Stimulated activated CD4-positive, alpha-beta T cell treated with anti-CD3 and anti-CD28 coated beads, Interleukin-4, amount 100 ng/mL, for 1 hour (primary cell): ENCODE results near the gene PRPF8.
"Not testable (repeated sequence)": the region's sequence is repeated elsewhere in the genome, so short reads cannot be mapped to it uniquely, and the experiment has no call there.

Source experiments
- DNase-seq: peaks from one replicate; pipeline ENCODE4 v3.0.0-alpha.2; 2020

Gene PRPF8

GRCh38 chr17:1688405-1688804, 3.7 kb upstream of the PRPF8 start:
- not testable (repeated sequence) for DNase-seq

GRCh38 chr17:1686086-1686485, 1.4 kb upstream of the PRPF8 start:
- no peak for DNase-seq

DNA sequence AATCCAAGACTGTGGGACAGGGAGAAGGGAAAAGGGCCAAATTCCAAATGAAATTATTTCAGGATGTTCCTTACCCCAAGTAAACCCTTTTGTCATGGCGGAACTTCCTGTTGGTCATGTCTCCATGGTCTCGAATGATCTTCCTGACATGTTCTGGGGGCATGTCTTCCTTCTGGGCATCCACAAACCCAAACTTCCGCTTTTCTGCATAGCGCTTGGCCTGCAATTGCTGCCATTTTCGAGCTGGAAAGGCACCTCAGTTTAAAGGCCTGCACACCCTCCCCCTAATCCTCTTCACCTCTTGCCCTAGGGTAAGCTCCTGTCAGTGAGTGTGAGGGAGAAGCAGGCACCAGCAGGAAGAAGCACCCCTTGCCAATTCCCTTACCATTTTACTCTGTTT, 1.2 kb downstream of the PRPF8 start:
- no peak for DNase-seq

GRCh38 chr17:1676401-1676800, 8.3 kb downstream of the PRPF8 start:
- no peak for DNase-seq

- DNase-seq = no peak
These were observed 11.5 kb downstream of the PRPF8 start for GRCh38 chr17:1673041-1673785.

DNA sequence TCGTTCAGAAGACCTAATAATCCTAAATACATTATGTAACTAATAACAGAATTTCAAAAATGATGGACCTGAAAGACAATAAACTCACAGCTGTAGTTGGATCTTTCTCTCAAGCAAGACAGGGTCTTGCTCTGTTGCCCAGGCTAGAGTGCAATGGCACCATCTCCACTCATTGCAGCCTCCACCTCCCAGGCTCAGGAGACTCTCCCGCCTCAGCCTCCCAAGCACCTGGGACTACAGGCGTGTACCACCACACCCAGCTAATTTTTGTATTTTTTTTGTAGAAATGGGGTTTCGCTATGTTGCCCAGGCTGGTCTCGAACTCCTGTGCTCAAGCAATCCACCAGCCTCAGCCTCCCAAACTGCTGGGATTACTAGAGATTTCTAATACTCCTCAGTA, 20.7 kb downstream of the PRPF8 start:
- not testable (repeated sequence) for DNase-seq

GRCh38 chr17:1661045-1661444, 23.6 kb downstream of the PRPF8 start:
- DNase-seq = no peak

DNA sequence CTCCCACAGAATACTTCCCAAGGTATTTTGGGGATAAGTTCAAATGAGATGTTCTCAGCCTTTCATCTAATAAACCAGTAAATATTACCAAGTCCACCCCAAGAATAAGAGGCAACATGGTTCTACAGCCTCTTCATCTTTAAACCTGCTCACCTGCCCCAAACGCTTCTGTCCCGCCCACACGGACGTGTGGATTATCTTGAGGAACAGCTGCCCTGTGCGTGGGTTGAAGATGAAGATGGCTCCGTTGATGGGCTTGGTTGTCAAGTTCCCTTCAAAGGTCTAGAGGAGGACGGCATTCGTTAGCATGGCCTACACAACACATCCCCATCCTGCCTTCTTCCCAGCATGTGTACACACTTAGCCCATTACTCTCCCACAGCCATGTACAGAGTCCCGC, 26.6 kb downstream of the PRPF8 start:
- DNase-seq = no peak

DNA sequence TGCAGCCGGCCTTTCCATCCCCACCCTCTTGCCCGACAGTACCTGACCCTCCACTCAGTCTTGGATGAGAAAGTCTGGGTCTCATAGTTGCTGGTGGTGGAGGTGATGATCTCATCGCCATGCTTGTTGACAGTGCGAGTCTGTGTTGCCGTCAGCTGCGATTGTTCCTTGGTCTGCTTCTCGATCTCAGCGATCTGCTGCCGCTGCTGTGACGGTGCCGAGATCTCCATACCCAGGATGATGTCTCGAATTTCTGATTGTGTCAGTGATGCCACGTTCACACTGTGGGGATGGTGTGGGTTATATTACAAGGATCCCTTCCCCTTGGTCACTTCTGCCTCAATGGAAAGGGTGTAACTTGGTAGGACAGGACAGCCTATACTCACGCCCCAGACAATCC, 30.9 kb downstream of the PRPF8 start:
- DNase-seq = no peak

- not testable (repeated sequence) for DNase-seq
These were observed 31.9 kb downstream of the PRPF8 start for GRCh38 chr17:1652794-1653193.

DNA sequence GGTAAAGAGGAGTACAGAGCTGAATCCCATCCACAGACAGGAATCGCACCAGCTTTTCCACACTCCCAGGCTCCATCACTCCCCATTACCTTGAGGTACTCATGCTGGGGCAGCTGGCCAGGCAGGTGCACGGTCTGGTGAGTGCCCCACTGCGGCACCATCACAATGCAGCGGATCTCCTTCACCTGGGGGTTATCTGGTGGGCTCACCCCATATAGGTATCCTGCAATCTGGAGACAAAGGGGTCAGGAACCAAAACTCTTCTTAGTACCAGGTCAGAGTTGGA, 33.2 kb downstream of the PRPF8 start:
- DNase-seq = no peak

- DNase-seq = no peak
These were observed 33.7 kb downstream of the PRPF8 start for GRCh38 chr17:1650731-1651558.

DNA sequence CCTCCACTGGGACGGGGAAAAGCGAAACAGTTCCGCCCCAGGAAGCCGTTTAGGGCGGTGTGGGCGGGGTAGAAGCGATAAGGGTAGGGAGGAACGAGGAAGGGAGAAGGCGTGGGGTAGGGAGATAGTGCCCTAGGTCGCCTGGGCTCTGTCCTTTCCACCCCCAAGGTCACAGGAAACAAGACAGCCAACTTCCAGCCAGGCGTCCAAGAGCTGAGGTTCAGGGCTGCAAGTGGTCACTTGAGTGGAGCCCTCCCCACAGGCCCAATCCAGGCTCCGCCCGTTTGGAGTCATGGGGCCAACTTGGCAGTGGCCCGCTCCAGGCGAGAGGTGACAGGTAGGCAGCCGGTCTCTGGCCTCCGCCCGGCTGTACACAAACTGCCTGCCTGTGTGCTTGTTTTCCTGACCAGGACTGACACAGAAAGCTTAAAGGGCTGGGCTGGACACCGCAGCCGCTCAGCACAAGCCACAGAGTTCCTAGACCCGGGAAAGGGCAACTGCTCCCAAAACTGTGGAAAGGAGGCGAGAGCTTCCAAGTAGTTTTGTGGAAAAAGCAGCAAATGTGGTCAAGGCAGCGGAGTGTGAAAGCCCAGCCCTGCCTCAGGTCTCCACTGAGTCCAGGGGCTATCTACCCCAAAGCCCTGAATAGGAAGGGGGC, 34.7 kb downstream of the PRPF8 start, which contains the start of gene RILP:
TSS of gene RILP (minus strand) at position 23 of the 658 bp plus-strand sequence. CDS start 62 bp downstream, outside the sequence.
- DNase-seq = no peak

DNA sequence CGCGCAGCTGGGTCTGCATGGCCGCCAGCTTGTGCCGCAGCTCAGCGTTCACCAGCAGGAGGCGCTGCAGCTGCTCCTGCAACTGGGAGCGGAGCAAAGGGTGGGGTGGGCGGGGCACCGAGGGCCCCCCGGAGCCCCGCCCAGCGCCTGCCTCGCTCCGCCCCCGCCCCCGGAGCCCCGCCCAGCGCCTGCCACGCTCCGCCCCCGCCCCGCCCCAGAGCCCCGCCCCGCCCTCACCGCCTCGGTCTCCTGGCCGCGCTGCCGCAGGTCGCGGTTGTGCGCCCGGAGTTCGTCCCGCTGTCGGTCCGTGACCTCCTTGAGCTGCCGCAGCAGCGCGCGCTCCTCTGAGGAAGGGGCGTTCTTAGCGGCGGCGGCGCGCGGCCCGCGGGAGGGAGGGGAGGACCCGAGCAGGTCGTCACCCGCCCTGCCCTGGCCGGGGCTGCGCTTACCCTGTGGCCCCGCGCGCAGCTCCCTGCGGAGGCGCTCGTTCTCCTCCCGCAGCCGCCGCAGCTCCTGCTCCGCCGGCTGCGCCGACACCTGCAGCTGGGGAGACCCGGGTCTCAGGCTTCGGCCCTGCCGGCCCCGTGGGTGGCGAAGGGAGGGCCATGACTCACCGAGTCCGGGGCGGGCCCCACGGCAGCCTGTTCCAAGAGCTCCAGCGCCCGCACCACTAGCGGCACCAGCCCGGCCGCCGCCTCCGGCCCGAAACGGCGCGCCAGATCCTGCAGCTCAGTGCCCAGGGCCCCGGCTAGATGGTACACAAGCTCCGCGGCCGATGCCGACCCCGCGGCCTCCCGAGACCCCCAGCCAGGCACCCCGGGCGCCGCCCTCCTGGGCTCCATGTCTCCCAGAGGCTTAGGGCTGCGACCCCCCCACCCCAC, 35.5 kb downstream of the PRPF8 start:
- peak; percentile 95 for DNase-seq

- no peak for DNase-seq
These were observed 36.3 kb downstream of the PRPF8 start for GRCh38 chr17:1648173-1648962.

DNA sequence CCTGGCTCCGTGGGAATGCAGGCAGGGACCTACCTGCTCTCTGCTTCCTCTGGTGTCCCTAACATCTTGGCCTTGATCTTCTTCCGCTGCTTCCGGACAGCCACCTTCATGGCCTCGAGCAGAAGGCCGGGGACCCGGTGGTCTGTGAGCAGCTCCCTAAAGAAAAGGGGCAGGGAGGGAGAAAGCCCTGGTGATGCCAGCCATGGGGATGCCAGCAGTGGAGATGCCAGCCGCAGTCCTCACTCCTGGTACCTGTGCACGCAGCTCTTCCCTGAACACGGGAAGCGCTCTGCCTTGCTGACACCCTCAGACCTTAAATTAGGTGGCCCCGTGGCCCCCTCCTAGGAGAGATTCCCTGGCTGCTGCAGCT, 36.9 kb downstream of the PRPF8 start:
- DNase-seq = no peak

- DNase-seq = no peak
These were observed 38.3 kb downstream of the PRPF8 start for GRCh38 chr17:1646199-1646875.

- DNase-seq = no peak
These were observed 39.2 kb downstream of the PRPF8 start, which contains the start of gene SCARF1 for GRCh38 chr17:1645207-1646171. Gene SCARF1, minus strand, starts transcription at chr17:1645732. Its CDS starts 35 bp downstream, at chr17:1645697.

DNA sequence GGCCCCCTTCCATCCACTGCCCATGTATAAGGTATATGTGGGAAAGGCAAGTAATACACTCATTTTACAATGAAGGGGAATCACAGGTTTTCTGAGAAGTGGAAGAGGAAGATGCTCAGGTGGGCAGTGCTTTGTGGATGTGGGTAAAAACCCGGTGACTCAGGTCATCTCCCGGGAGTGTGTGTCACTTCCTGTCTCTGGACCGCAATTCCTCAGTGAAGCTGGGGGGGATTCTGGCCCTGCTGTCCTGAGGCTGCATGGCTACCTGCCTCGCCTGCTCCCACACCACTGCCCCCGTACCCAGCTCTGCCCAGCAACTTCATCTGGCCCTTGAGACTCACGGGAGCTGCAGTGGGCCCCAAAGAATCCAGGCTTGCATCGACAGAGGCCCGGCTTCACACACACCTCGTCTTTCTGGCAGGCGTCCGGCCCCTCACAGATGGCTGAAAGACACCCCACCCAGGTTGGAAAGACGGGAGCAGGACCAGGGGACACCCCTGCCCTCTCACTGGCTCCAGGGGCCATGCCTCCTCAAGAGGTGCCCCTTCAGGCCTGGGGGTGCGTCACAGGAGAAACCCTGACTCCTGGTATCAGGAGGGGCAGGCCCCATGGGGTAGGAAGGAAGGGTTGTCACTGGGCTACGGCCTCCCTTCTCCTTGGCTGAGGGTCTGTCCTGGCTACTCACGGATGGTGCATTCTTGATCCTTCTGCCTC, 40.0 kb downstream of the PRPF8 start:
- DNase-seq = peak; percentile 16
